Measurements from ENCODE around the gene WNT2B. TPM values are rescaled to one million over a fixed set of nuclear protein-coding genes. Genes with fewer than 3 reads are reported as not detected.

Gene WNT2B
- total and polyA plus RNA-seq, 9 of the 15 experiments (the other 6 are each of a cell fraction or from before 2014, with no cell fraction given) = 0.02 to 0.06 (median 0.04) TPM; not detected in 3

DNA sequence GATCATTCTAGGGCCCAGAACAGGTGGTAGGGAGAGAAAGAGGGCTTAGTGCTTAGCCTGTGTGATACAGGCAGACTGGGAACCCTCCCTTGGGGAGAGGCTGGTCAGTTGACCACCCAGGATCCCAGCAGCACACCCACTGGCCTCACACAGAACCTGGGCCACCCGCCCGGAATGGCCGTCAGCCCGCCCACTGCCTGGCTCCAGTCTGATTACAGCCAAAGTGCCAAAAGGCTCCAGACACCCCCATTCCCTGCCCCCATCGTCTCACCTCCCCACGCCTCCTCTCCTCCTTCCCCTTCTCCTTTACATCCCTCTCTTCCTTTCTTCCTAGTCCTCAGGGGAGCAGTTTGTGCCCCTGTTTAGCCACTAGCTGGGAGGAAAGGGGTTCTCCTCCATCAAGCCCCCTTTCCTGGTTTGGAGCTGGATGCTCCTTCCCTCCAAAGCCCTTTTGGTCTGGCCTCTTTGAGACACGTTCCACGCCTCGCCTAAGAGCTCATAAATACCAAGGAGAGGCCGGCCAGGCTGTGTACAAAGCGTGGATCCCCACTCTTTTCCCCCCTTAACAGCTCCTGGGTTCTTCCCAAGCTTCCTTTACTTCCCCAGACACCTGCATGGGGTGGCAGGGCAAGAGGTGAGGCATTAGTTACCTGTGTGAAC is 4.6 kb upstream of the WNT2B start:
- Histone ChIP-seq H2AFZ (ENCODE audit: low read depth, low read length) (no peak overlapping the region), H3K9me3 (replicated peaks; ENCODE audit: control insufficient read depth, insufficient read depth, low read depth, low read length) (no peaks in the 10 kb centered on the region), H3K4me2 (ENCODE audit: insufficient read depth, low read length) (no peak overlapping the region), H3K27ac (ENCODE audit: extremely low read depth, low read depth, low read length) (no peak overlapping the region), H3K79me2 (ENCODE audit: control insufficient read depth, insufficient read depth, low read length) (no peaks in the 10 kb centered on the region), H3K4me3 (no peak overlapping the region), H3K9me1 (ENCODE audit: control insufficient read depth, insufficient read depth, low read length) (no peaks in the 10 kb centered on the region), H3K4me1 (replicated peaks in 1 of 2; ENCODE audit: control insufficient read depth in 2 of 2, insufficient read depth in 2 of 2, low read length in 2 of 2) (peaks cover 0 to 30% of the 10 kb centered on the region in 2 experiments; a peak in 4 of 5 replicates), H3K9ac (ENCODE audit: insufficient read depth in 1 of 2, low read depth in 2 of 2, low read length in 2 of 2) (no peak overlapping the region; a peak in 1 of 4 replicates), H4K20me1 (replicated peaks; ENCODE audit: control insufficient read depth, insufficient read depth, low read length) (0 out of 2 replicates have a peak, but pooled peaks cover 4% of the 10 kb centered on the region), H3K27me3 (ENCODE audit: control insufficient read depth in 2 of 2, insufficient read depth in 2 of 2, low read length in 2 of 2) (peaks cover 46 to 81% of the 10 kb centered on the region in 2 experiments), H3K36me3 (ENCODE audit: control insufficient read depth, insufficient read depth, low read length) (no peaks in the 10 kb centered on the region)
- intact Hi-C loops (cut with micrococcal nuclease) (no loop called here), in situ Hi-C loops (cut with MboI) (loop anchor here (5.0 kb wide), 1 partner anchor 203 kb away; the partner anchor contains the start of gene RHOC)
- ChIA-PET CTCF (ENCODE audit: low intra/inter-chr PET ratio) (no interaction called here), POLR2A (interaction anchor here (0.7 to 1.0 kb wide), 2 partner anchors 10 to 335 kb away, joined by 3 to 4 read pairs; no protein-coding TSS in a partner anchor)
- no peak; the same call in 2 of the 3 replicates for ATAC-seq
- BruUV-seq (replicated peaks) = no TSS peak
- no peak for DNase-seq (ENCODE audit: extremely low read depth in 1 of 4, low spot score in 3 of 4)
- no peak for FAIRE-seq
- 2% methylated on average over 11 of the region's 11 CpGs for WGBS (ENCODE audit: insufficient coverage, low coverage, missing lambda C conversion rate)
- TF ChIP-seq PHB (CRISPR knock-in tag; IDR thresholded peaks at IDR 0.05) (no peak), ZNF23 (CRISPR knock-in tag; IDR thresholded peaks at IDR 0.05) (no peak), SP2 (IDR thresholded peaks at IDR 0.05; ENCODE audit: extremely low read depth, low read depth, low read length, poor library complexity, severe bottlenecking) (no peak), XRCC4 (IDR thresholded peaks at IDR 0.05; ENCODE audit: extremely low read depth, insufficient read depth, insufficient read length) (no peak), RB1 (IDR thresholded peaks at IDR 0.05; ENCODE audit: low read depth) (no peak), FOXA1 (IDR thresholded peaks at IDR 0.05; ENCODE audit: borderline replicate concordance) (no peak), ETS2 (tag; IDR thresholded peaks at IDR 0.05; ENCODE audit: borderline replicate concordance, poor library complexity, severe bottlenecking) (no peak), ZNF24 (IDR thresholded peaks at IDR 0.05) (no peak)
- TF ChIP-seq, protein P1, sequence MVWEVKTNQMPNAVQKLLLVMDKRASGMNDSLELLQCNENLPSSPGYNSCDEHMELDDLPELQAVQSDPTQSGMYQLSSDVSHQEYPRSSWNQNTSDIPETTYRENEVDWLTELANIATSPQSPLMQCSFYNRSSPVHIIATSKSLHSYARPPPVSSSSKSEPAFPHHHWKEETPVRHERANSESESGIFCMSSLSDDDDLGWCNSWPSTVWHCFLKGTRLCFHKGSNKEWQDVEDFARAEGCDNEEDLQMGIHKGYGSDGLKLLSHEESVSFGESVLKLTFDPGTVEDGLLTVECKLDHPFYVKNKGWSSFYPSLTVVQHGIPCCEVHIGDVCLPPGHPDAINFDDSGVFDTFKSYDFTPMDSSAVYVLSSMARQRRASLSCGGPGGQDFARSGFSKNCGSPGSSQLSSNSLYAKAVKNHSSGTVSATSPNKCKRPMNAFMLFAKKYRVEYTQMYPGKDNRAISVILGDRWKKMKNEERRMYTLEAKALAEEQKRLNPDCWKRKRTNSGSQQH (CRISPR knock-in tag; IDR thresholded peaks at IDR 0.05) = no peak
- TF ChIP-seq, protein P2, sequence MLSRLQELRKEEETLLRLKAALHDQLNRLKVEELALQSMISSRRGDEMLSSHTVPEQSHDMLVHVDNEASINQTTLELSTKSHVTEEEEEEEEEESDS (CRISPR knock-in tag; IDR thresholded peaks at IDR 0.05) = no peak
- TF ChIP-seq, protein P3, sequence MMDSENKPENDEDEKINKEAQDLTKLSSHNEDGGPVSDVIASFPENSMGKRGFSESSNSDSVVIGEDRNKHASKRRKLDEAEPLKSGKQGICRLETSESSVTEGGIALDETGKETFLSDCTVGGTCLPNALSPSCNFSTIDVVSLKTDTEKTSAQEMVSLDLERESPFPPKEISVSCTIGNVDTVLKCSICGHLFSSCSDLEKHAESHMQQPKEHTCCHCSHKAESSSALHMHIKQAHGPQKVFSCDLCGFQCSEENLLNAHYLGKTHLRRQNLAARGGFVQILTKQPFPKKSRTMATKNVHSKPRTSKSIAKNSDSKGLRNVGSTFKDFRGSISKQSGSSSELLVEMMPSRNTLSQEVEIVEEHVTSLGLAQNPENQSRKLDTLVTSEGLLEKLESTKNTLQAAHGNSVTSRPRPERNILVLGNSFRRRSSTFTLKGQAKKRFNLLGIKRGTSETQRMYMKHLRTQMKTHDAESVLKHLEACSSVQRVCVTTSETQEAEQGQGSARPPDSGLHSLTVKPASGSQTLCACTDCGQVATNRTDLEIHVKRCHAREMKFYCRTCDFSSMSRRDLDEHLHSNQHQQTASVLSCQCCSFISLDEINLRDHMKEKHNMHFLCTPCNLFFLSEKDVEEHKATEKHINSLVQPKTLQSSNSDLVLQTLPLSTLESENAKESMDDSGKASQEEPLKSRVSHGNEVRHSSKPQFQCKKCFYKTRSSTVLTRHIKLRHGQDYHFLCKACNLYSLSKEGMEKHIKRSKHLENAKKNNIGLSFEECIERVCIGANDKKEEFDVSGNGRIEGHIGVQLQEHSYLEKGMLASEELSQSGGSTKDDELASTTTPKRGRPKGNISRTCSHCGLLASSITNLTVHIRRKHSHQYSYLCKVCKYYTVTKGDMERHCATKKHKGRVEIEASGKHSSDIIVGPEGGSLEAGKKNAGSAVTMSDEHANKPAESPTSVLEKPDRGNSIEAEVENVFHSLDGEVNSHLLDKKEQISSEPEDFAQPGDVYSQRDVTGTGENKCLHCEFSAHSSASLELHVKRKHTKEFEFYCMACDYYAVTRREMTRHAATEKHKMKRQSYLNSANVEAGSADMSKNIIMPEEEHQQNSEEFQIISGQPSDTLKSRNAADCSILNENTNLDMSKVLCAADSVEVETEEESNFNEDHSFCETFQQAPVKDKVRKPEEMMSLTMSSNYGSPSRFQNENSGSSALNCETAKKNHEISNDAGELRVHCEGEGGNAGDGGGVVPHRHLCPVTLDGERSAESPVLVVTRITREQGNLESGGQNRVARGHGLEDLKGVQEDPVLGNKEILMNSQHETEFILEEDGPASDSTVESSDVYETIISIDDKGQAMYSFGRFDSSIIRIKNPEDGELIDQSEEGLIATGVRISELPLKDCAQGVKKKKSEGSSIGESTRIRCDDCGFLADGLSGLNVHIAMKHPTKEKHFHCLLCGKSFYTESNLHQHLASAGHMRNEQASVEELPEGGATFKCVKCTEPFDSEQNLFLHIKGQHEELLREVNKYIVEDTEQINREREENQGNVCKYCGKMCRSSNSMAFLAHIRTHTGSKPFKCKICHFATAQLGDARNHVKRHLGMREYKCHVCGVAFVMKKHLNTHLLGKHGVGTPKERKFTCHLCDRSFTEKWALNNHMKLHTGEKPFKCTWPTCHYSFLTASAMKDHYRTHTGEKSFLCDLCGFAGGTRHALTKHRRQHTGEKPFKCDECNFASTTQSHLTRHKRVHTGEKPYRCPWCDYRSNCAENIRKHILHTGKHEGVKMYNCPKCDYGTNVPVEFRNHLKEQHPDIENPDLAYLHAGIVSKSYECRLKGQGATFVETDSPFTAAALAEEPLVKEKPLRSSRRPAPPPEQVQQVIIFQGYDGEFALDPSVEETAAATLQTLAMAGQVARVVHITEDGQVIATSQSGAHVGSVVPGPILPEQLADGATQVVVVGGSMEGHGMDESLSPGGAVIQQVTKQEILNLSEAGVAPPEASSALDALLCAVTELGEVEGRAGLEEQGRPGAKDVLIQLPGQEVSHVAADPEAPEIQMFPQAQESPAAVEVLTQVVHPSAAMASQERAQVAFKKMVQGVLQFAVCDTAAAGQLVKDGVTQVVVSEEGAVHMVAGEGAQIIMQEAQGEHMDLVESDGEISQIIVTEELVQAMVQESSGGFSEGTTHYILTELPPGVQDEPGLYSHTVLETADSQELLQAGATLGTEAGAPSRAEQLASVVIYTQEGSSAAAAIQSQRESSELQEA (IDR thresholded peaks at IDR 0.05; ENCODE audit: low read depth) = no peak

Data from K562 (cell line).